Kidney capillary endothelial cell (primary cell): ENCODE data around the gene TES.
"Not testable (repeated sequence)": the region's sequence is repeated elsewhere in the genome, so short reads cannot be mapped to it uniquely, and the experiment has no call there.

ENCODE experiments used
- DNase-seq: peaks from one replicate; pipeline ENCODE4 v3.0.0-alpha.2; 2018; ENCODE audit warnings: low spot score

Gene TES

GRCh38 chr7:116290740-116291139, 80.4 kb downstream of the TES start:
- no peak for DNase-seq

DNA sequence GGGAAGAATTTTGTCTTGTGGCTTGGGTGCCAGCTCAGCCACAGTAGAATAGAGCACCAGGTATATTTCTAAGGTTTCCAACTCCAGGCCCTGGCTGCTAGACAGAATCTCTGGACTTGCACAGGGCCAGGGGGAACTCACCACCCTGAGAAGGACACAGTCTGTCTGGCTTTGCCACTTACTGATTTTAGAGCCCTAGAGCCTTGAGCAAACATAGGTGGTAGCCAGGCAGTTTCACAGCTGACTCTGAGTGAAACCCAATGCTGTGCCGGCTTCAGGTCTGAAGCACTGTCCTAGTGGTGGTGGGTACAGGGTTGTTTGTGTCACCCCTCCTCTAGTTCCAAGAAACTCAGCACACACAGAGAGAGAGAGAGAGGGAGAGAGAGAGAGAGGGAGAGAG, 81.6 kb downstream of the TES start:
- DNase-seq = no peak

DNA sequence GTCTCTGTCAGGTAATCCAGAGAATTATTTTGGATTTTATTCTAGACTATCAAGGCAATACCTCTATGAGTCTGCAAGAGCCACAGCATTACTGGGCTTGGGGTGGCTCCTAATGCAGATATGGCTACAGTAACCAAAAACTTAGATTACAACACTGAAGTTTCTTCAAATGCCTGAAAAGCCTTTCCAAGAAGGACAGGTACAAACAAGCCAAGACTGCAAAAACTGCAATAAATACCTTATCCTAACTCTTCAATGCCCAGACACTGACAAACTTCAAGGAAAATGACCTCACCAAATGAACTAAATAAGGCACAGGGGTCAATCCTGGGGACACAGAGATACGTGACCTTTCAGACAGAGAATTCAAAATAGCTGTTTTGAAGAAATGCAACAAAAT, 82.0 kb downstream of the TES start:
- DNase-seq = no peak

DNA sequence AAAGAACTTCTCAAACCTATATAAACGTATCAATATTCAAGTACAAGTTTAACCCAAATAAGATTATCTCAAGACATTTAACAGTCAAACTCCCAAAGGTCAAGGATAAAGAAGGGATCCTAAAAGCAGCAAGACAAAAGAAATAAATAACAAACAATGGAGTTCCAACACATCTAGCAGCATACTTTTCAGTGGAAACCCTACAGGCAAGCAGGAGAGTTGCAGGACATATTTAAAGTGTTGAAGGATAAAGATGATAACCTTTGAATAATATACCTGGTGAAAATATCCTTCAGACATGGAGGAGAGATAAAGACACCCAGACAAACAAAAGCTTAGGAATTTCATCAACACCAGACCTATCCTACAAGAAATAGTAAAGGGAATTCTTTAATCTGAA, 82.8 kb downstream of the TES start:
- no peak for DNase-seq

DNA sequence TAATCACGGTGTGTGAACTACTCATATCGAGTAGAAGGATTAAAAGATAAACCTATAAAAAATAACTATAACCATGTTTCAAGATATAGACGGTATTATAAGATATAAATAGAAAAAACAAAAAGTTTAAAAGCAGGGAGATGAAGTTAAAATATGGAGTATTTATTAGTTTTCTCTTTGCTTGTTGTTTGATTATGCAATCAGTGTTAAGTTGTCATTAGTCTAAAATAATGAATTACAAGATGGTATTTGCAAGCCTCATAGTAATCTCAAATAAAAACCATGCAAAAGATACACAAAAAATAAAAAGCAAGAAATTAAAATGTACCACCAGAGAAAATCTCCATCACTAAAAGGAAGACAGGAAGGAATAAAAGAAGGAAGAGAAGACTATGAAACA, 83.3 kb downstream of the TES start:
- no peak for DNase-seq

GRCh38 chr7:116295903-116296302, 85.6 kb downstream of the TES start:
- DNase-seq = not testable (repeated sequence)

DNA sequence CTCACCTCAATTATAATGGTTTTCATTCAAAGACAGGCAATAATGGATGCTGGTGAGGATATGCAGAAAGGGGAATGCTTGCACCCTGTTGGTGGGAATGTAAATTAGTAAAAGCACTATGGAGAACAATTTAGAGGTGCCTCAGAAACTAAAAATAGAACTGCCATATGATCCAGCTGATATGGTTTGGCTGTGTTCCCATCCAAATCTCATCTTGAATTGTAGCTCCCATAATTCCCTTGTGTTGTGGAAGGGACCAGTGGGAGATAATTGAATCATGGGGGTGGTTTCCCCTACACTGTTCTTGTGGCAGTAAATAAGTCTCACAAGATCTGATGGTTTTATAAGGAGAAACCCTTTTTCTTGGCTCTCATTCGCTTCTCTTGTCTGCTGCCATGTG, 87.7 kb downstream of the TES start:
- DNase-seq = no peak

GRCh38 chr7:116298576-116298975, 88.2 kb downstream of the TES start:
- DNase-seq = no peak

DNA sequence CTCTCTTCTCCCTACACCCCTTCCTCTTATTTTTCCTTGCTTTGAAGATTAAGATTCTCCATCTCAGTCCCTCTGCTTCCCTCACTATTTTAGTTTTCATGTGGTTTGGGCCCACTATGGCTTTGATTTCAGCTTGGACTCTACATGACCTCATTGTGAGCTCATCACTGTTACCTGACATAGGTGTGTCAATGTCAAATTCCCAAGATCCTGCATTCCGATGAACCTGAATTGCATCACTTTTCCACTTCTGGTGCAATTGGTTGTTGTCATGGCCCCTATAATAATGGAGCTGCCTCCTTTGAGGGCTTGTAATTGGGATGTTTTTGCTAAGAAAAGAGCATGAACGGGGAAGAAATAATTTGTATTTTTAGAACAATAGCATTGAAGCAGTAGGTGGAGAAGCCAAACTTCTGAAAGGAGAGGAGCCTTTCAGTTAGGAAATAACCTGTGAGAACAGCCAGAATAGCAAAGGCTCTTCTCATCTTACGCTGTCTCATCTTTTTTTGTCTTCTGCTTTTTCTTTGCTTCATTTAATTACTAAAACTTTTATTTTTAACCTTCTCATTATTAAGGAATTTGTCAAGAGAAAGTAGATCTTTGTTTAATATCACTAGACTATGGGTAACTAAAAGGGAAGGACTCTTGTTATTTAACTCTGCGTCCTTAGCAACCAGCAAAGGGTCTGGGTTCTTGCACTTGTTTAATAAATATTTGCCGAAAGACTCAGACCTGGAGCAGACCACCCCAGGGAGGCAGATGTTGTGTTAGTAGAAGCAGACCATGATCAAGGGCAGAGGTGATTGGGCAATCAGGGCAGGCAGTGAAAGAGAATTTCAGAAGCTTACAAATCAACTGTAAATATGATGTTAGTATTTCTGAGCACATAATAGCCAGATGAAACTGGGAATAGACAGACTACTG, 95.4 kb downstream of the TES start:
- no peak for DNase-seq

DNA sequence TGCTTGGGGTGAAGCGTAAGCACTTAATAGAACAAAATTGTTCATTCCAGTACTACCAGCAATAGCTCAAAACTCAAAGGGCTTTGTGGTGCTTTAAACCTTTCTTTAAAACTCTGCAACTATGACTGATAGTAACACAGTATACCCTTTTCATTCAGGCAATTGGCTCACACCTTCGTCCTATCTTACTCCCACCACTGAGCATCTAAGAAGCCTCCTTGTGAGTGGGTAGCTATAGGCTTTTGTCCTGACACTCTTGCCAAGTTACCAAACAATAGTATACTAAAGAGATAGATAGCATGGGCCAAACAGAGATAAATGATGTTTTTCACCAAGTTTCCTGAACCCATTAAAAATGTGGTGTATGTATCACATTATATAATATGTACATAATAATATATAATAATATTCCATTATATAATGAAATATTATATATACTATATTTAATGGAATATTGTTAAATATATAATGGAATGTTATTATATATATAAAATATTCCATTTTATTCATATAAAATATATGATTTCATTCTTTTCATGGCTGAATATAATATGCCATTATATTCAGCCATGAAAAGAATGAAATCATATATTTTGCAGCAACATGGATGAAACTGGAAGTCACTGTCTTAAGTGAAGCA, 96.2 kb downstream of the TES start:
- DNase-seq = no peak

DNA sequence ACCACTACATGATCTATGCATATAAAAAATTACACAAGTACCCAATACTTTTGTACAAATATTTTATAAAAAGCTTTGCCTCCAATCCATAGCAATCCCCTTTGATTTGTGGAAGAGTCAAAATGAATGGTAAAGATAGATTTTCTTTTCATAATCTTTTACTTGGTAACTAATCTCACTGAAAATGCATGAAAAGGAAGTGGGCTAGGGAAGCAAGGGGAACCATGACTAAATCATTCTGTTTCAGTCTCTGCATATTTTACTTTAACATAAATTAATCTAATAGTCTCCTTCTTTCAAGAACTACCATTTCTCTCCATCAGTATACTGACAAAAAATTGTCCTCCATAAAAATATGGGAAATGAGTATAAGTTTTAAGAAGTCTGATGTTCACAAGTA, 96.9 kb downstream of the TES start:
- DNase-seq = no peak
